HepG2 (cell line): Measurements from ENCODE around the gene CCNA2. TPM values are rescaled to one million over a fixed set of nuclear protein-coding genes. Genes with fewer than 3 reads are reported as not detected.

Experiments
- ATAC-seq: fragments of 200-7000 bp; cut with Tn5 transposase; 3 replicates; pipeline ENCODE4 v1.9.1; 2020; ENCODE audit warnings: mild to moderate bottlenecking, moderate library complexity
- BruUV-seq: library from RNA; stranded (reverse); fragments of 400-500 nt; replicated peaks from 2 replicates; lab custom pipeline; 2021; lab: Mats Ljungman, UMichigan
- CTCF ChIA-PET: fragments of 300-600 bp; formaldehyde crosslinking; extraction: SDS; loops from one replicate; lab custom pipeline; 2021; ENCODE audit warnings: low total read pairs, inconsistent platforms, low intra/inter-chr PET ratio; lab: Yijun Ruan, JAX
- POLR2A ChIA-PET: fragments of 350-600 bp; sonication (Branson Sonifier 250); formaldehyde crosslinking; loops from one replicate; lab custom pipeline; 2020; ENCODE audit warnings: antibody characterized with exemption, inconsistent platforms; lab: Yijun Ruan, JAX
- DNase-seq: peaks from one replicate; pipeline ENCODE4 v3.0.0-alpha.2; 2015; ENCODE audit warnings: low spot score
- FAIRE-seq: peaks from 3 replicates; lab custom pipeline; 2011; peaks lifted over from hg19 to GRCh38; lab: Jason Lieb, UNC
- H2AFZ ChIP-seq: one replicate; pipeline ENCODE4 v1.6.1; 2011; ENCODE audit warnings: low read length, inconsistent platforms
- H3K27ac ChIP-seq: fragments of 300-600 bp; 3 replicates; pipeline ENCODE4 v1.8.0; 2011; ENCODE audit warnings: mixed run types, mild to moderate bottlenecking, mixed read lengths, low read length, inconsistent platforms; ENCODE audit not compliant: insufficient read depth; ENCODE audit errors: extremely low read length
- H3K27me3 ChIP-seq, 2 experiments: fragments of 200-600 bp in 1 of 2; 2 replicates in 1 of 2; 3 replicates in 1 of 2; pipeline versions ENCODE4 v1.6.0 to v1.8.0; 2011; ENCODE audit warnings: low read length in 2 of 2, mild to moderate bottlenecking in 2 of 2, moderate library complexity in 2 of 2, inconsistent platforms in 1 of 2; ENCODE audit not compliant: insufficient read depth in 2 of 2, control insufficient read depth in 1 of 2
- H3K36me3 ChIP-seq, 2 experiments: fragments of 200-600 bp in 1 of 2; replicated peaks in 1 of 2; 2 replicates in 1 of 2; 3 replicates in 1 of 2; pipeline versions ENCODE4 v1.5.1 to v1.8.0; 2011; ENCODE audit warnings: low read length in 2 of 2, inconsistent platforms in 1 of 2; ENCODE audit not compliant: insufficient read depth in 2 of 2, control insufficient read depth in 1 of 2
- H3K4me1 ChIP-seq: 2 replicates; pipeline ENCODE4 v1.5.1; 2012; ENCODE audit warnings: low read length, inconsistent platforms; ENCODE audit not compliant: insufficient read depth
- H3K4me2 ChIP-seq: 2 replicates; pipeline ENCODE4 v1.6.0; 2011; ENCODE audit warnings: low read depth, low read length, inconsistent platforms
- H3K4me3 ChIP-seq, 3 experiments: fragments of 200-600 bp in 1 of 3; sonication (generic), shearing (Covaris generic) in 1 of 3; replicated peaks in 1 of 3; 2 replicates each; pipeline ENCODE4 v1.5.1; 2011 to 2016; ENCODE audit warnings: low read length in 3 of 3, inconsistent platforms in 2 of 3, low read depth in 2 of 3, mild to moderate bottlenecking in 2 of 3, control low read depth in 1 of 3, mixed read lengths in 1 of 3; ENCODE audit not compliant: insufficient read depth in 1 of 3
- H3K79me2 ChIP-seq: one replicate; pipeline ENCODE4 v1.6.1; 2011; ENCODE audit warnings: low read length, inconsistent platforms; ENCODE audit not compliant: insufficient read depth
- H3K9ac ChIP-seq: 2 replicates; pipeline ENCODE4 v1.6.0; 2011; ENCODE audit warnings: mild to moderate bottlenecking, low read depth, low read length, inconsistent platforms; ENCODE audit not compliant: insufficient read depth
- H3K9me3 ChIP-seq: 2 replicates; pipeline ENCODE4 v1.5.1; 2012; ENCODE audit warnings: mild to moderate bottlenecking, low read length
- H4K20me1 ChIP-seq: 2 replicates; pipeline ENCODE4 v1.6.0; 2011; ENCODE audit warnings: inconsistent platforms, mild to moderate bottlenecking, low read length, moderate library complexity; ENCODE audit not compliant: insufficient read depth
- GABPA ChIP-seq, 2 experiments: IDR thresholded peaks; 2 replicates each; pipeline ENCODE4 v1.6.1; 2011 to 2016; ENCODE audit warnings: low read depth in 2 of 2, low read length in 1 of 2, missing biosample characterization in 1 of 2, missing genetic modification characterization in 1 of 2
- IRF2 ChIP-seq: IDR thresholded peaks from 2 replicates; pipeline ENCODE4 v1.6.1; 2018; ENCODE audit warnings: missing genetic modification reagents, missing compliant biosample characterization
- NFKB2 ChIP-seq: sonication (generic); formaldehyde crosslinking; IDR thresholded peaks from 2 replicates; pipeline ENCODE4 v1.4.0; 2020; ENCODE audit warnings: missing genetic modification reagents, borderline replicate concordance
- NR1H2 ChIP-seq: sonication (generic); formaldehyde crosslinking; IDR thresholded peaks from 2 replicates; pipeline ENCODE4 v1.8.1; 2022; ENCODE audit warnings: low read depth, missing genetic modification reagents, borderline replicate concordance
- SIX1 ChIP-seq: sonication (generic); formaldehyde crosslinking; IDR thresholded peaks from 2 replicates; pipeline ENCODE4 v1.4.0; 2020; ENCODE audit warnings: missing genetic modification reagents, borderline replicate concordance
- TBX2 ChIP-seq: sonication (generic); formaldehyde crosslinking; IDR thresholded peaks from 2 replicates; pipeline ENCODE4 v1.5.0; 2020; ENCODE audit warnings: missing genetic modification reagents, mild to moderate bottlenecking, borderline replicate concordance
- ZFP1 ChIP-seq: IDR thresholded peaks from 2 replicates; pipeline ENCODE4 v1.6.1; 2016
- ZFY ChIP-seq: sonication (generic); formaldehyde crosslinking; IDR thresholded peaks from 2 replicates; pipeline ENCODE4 v1.4.0; 2020; ENCODE audit warnings: missing genetic modification reagents
- ZNF460 ChIP-seq: sonication (generic); formaldehyde crosslinking; IDR thresholded peaks from 2 replicates; pipeline ENCODE4 v1.5.1; 2020; ENCODE audit warnings: missing genetic modification reagents, mild to moderate bottlenecking, borderline replicate concordance
- ZNF879 ChIP-seq: sonication (generic); formaldehyde crosslinking; IDR thresholded peaks from 2 replicates; pipeline ENCODE4 v1.8.1; 2023; ENCODE audit warnings: missing genetic modification reagents
- ZUFSP ChIP-seq: sonication (generic); formaldehyde crosslinking; IDR thresholded peaks from 2 replicates; pipeline ENCODE4 v1.9.0; 2021; ENCODE audit warnings: missing genetic modification reagents, mild to moderate bottlenecking, borderline replicate concordance
- WGBS: methylation state at CpG from one replicate; pipeline ENCODE4 v1.1.6; 2017; ENCODE audit warnings: low lambda C conversion rate; 5-methylcytosine and 5-hydroxymethylcytosine counted together
- in situ Hi-C: cut with HindIII; loops from 2 replicates; pipeline ENCODE4 v1.10.0; 2017; ENCODE audit warnings: low pct_unique_long_range_greater_than_20kb; ENCODE audit not compliant: extremely low pct_ligation_motif_present
- intact Hi-C: fragments of 100-400 bp; cut with micrococcal nuclease; formaldehyde crosslinking; loops from one replicate; pipeline ENCODE4 v1.10.0; 2022; ENCODE audit not compliant: unreplicated experiment
- polyA plus RNA-seq, 8 experiments: library from polyadenylated mRNA; depleted of rRNA in 3 of 8; stranded (reverse) in 7 of 8; unstranded in 1 of 8; fragments of >200 nt; fragmentation: Illumina TruSeq in 4 of 8; extraction: Trizol in 4 of 8; gene quantifications; 2 replicates each; pipeline versions ENCODE4 v1.2.1 to v1.2.3, GENCODE V29; 2011 to 2016; ENCODE audit warnings: low read depth in 4 of 8, missing spikeins in 1 of 8, mixed read lengths in 1 of 8; ENCODE audit not compliant: insufficient read depth in 1 of 8
- total RNA-seq, 5 experiments: library from RNA; depleted of rRNA; stranded (reverse); fragments of >200 nt; fragmentation: Illumina TruSeq; extraction: Trizol; gene quantifications; 2 replicates each; pipeline ENCODE4 v1.2.3, GENCODE V29; 2016; ENCODE audit warnings: low read depth in 1 of 5
- TF ChIP-seq, protein P1 (sequence below): sonication (generic); formaldehyde crosslinking; IDR thresholded peaks from 2 replicates; pipeline ENCODE4 v1.4.0; 2020; ENCODE audit warnings: missing genetic modification reagents, mild to moderate bottlenecking, borderline replicate concordance

Gene CCNA2
- total and polyA plus RNA-seq, 2 of the 13 experiments (the other 11 are each of a cell fraction or from before 2014, with no cell fraction given), result 31.3 to 105 TPM

GRCh38 chr4:121783210-121783609, 40.5 kb downstream of the CCNA2 start:
- Histone ChIP-seq H3K4me1 (no peaks in the 10 kb centered on the region), H3K9me3 (no peaks in the 10 kb centered on the region), H3K27me3 (peaks cover 0 to 4% of the 10 kb centered on the region in 2 experiments; a peak in 1 of 5 replicates), H3K9ac (no peak overlapping the region), H3K27ac (no peak overlapping the region), H3K79me2 (no peaks in the 10 kb centered on the region), H3K4me2 (no peak overlapping the region), H2AFZ (no peak overlapping the region), H3K4me3 (no peak overlapping the region), H4K20me1 (no peaks in the 10 kb centered on the region), H3K36me3 (no peaks in the 10 kb centered on the region)
- no peak for FAIRE-seq
- ATAC-seq, result no peak
- in situ Hi-C loops (no loop called here), intact Hi-C loops (no loop called here)
- no peak for DNase-seq
- TF ChIP-seq ZFP1 (CRISPR knock-in tag) (no peak), ZUFSP (CRISPR knock-in tag) (no peak), SIX1 (no peak), TBX2 (CRISPR knock-in tag) (no peak), GABPA (IDR thresholded peaks at IDR 0.05; ENCODE audit: low read depth, low read length) (no peak), GABPA (CRISPR knock-in tag; IDR thresholded peaks at IDR 0.05; ENCODE audit: low read depth) (no peak), IRF2 (no peak)
- BruUV-seq, result no TSS peak
- ChIA-PET POLR2A (no interaction called here), CTCF (no interaction called here)
- WGBS, result 4% methylated on average over 1 of the region's 1 CpG

GRCh38 chr4:121778991-121779628, 44.6 kb downstream of the CCNA2 start:
- CTCF ChIA-PET, result no interaction called here
- Histone ChIP-seq H3K4me3 (no peak overlapping the region), H3K27ac (no peak overlapping the region), H3K27me3 (peaks cover 0 to 14% of the 10 kb centered on the region in 2 experiments; a peak in 4 of 5 replicates), H3K79me2 (no peaks in the 10 kb centered on the region), H3K36me3 (no peaks in the 10 kb centered on the region), H3K9me3 (no peaks in the 10 kb centered on the region), H4K20me1 (no peaks in the 10 kb centered on the region), H2AFZ (no peak overlapping the region), H3K4me1 (no peaks in the 10 kb centered on the region), H3K4me2 (no peak overlapping the region), H3K9ac (no peak overlapping the region)
- POLR2A ChIA-PET, result no interaction called here
- intact Hi-C loops (no loop called here), in situ Hi-C loops (no loop called here)
- no peak for ATAC-seq
- WGBS, result 23% methylated on average over 8 of the region's 8 CpGs
- FAIRE-seq, result no peak
- DNase-seq, result no peak
- no TSS peak for BruUV-seq
- TF ChIP-seq ZNF460 (CRISPR knock-in tag) (no peak), NFKB2 (CRISPR knock-in tag) (no peak), ZFY (CRISPR knock-in tag) (no peak), NR1H2 (CRISPR knock-in tag) (no peak), ZNF879 (no peak)
- TF ChIP-seq, protein P1, sequence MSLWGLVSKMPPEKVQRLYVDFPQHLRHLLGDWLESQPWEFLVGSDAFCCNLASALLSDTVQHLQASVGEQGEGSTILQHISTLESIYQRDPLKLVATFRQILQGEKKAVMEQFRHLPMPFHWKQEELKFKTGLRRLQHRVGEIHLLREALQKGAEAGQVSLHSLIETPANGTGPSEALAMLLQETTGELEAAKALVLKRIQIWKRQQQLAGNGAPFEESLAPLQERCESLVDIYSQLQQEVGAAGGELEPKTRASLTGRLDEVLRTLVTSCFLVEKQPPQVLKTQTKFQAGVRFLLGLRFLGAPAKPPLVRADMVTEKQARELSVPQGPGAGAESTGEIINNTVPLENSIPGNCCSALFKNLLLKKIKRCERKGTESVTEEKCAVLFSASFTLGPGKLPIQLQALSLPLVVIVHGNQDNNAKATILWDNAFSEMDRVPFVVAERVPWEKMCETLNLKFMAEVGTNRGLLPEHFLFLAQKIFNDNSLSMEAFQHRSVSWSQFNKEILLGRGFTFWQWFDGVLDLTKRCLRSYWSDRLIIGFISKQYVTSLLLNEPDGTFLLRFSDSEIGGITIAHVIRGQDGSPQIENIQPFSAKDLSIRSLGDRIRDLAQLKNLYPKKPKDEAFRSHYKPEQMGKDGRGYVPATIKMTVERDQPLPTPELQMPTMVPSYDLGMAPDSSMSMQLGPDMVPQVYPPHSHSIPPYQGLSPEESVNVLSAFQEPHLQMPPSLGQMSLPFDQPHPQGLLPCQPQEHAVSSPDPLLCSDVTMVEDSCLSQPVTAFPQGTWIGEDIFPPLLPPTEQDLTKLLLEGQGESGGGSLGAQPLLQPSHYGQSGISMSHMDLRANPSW, result no peak
